Hematopoietic multipotent progenitor cell treated with erythropoietin and hydrocortisone succinate and interleukin-3 and kit ligand, for 15 days (in vitro differentiated cells): ENCODE measurements around the gene VMAC.
"Not testable (repeated sequence)": the region's sequence is repeated elsewhere in the genome, so short reads cannot be mapped to it uniquely, and the experiment has no call there.

Source experiments
- DNase-seq: peaks from one replicate; pipeline ENCODE4 v3.0.0-alpha.2; 2015; ENCODE audit warnings: low spot score

The VMAC gene, protein sequence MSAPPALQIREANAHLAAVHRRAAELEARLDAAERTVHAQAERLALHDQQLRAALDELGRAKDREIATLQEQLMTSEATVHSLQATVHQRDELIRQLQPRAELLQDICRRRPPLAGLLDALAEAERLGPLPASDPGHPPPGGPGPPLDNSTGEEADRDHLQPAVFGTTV

DNA sequence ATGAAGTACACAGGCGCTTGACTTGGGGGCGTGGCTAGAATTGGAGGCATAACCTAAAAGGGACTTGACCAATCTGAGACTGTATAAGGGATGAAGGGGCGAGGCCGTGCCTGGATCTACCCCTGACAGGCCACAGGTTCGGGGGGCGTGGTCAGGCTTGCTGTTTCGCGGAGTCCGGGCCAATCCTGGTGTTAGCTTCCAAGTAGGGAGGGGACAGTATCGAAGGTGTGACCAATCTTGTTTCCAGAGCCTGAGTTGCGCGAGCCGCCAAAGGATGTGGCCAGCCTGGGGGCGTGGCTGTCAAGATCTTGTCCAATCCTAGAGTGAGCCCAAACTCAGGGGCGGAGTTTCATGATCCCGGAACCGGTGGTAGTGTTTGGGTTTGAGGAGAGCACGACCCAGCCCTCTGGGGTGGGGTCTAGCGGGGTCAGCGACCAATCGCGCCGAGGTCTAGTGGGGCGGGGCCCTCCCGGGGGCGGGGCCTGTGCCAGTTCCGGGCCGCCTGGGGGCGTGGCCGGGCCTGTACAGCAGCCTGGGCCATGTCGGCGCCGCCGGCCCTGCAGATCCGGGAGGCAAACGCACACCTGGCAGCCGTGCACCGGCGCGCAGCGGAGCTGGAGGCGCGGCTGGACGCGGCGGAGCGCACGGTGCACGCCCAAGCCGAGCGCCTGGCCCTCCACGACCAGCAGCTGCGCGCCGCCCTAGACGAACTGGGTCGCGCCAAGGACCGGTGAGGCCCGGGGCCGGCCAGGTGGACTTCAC, at the start of gene VMAC:
Gene VMAC (plus strand): TSS at position 521 of the 762 bp plus-strand sequence. CDS start 19 bp downstream, at position 540.
- peak; percentile 100 for DNase-seq

- not testable (repeated sequence) for DNase-seq
Measured at GRCh38 chr19:5855151-5855550, 49.5 kb upstream of the VMAC start.

GRCh38 chr19:5857203-5858081, 47.2 kb upstream of the VMAC start:
- no peak for DNase-seq

DNA sequence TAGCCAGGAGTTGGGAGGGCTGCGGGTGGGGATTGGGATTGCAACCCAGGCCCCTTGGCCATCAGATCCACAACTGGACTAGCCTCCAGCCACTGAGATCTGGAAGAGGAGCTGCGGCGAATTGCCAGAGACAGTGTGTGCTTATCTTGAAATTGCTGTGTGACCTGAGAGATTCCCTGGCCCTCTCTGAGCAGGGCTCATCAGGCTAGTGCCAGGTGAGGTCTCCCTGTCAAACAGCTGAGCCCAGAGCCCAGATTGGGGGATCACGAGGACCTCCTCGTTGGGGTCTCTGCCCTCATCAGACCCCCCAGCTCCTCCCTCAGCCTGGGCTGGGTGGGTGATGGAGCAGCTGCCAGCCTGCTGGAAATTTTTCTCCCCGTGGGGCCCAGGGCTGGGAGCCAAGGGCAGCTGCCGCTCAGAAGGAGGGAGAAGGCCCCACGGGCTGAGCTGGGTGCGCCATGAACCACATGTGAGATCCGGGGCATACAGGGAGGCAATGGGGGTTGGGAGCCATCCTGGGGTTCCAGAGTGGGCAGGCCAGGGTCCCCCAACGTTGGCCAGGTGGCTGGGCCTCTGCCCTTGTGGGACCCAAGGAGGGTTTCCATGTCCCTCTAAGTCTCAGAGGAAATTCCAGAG, 41.5 kb upstream of the VMAC start:
- no peak for DNase-seq

DNA sequence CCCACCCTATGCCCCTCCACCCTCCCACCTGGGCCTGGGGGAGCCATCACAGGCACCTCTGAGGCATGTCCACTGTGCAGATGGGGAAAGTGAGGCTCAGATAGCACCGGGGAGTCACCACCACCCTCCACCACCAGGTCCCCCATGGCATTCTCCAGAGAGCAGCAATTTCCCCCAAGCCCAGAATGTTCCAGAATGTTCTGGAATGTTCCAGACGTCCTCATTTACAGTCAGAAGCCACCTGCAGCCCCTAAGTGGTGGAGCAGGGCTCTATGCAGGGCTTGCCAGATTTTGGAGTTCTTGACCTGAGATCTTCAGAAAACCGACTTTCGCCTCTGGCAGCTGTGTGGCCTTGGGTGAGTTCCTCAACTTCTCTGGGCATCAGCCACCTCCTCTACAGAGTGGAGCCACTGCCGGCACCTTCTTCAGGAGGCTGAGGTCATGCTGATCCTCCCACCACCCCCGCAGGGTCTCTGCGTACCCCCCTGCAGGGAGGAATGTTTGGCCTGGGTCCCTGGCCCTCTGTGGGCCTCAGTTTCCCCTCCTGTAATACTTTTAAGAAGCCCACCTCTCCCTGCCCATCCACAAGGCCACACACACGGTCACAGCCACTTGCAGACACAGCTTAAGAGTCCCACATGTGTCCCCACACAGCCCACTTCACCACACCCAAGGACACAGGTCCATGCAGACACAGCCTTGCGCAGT, 40.5 kb upstream of the VMAC start:
- no peak for DNase-seq

GRCh38 chr19:5864725-5865486, 39.8 kb upstream of the VMAC start:
- DNase-seq, result no peak

- DNase-seq, result no peak
Measured at GRCh38 chr19:5865772-5866171, 38.9 kb upstream of the VMAC start.

- DNase-seq, result no peak
Measured at GRCh38 chr19:5867201-5868136, 37.2 kb upstream of the VMAC start.

DNA sequence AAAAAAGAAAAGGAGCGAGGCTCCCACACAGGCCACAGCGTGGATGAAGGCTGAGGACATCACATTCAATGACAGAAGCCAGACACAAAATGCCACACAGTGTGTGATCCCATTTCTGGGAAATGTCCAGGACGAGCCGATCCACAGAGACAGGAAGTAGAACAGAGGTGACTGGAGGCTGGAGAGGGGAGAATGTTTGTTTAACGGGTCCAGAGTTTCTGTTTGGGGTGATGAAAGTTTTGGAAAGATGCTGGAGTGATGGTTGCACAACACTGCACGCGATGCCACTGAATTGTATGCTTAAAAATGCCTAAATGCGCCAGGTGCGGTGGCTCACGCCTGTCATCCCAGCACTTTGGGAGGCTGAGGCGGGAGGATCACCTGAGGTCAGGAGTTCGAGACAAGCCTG, 33.7 kb upstream of the VMAC start:
- no peak for DNase-seq

DNA sequence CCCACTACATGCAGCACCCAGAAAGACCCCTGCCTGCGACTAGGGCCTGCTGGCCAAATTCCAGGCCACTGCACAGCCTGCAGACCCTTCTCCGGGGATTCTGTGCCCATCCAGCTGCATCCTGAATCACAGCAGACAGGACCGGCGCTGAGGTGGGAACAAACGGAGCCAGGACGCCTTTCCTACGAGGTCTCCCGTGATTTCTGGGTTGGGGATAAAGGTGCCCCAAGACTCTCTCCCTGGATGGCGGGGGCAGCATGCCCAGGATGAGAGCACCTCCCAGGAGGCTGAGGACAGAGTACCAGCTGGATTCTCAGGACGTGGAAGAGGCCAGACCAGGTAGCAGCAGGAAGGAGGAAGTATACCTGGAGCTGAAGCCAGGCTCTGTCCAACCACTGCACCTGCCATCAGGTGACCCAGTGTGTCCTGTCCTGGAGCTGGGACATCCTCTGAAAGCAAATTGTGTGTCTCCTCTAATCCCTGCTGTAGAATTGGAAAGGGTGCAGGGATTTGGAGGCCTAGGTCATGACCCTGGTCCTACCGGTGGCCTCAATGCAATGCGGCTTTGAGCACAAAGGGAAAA, 31.0 kb upstream of the VMAC start:
- no peak for DNase-seq

DNA sequence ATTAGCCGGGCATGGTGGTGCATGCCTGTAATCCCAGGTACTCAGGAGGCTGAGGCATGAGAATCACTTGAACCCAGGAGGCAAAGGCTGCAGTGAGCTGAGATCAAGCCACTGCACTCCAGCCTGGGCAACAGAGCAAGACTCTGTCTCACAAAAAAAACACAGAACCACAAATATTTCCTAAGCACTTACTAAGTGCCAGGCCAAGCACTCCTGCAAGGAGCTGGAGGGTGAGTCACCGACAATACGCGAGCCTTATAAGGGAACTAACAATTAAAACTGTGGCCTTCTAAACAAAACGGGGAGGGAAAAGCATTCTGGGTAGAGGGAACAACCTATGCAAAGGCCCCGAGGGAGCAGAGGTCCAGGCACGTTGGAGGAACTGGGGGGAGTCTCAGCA, 30.2 kb upstream of the VMAC start:
- DNase-seq, result not testable (repeated sequence)

DNA sequence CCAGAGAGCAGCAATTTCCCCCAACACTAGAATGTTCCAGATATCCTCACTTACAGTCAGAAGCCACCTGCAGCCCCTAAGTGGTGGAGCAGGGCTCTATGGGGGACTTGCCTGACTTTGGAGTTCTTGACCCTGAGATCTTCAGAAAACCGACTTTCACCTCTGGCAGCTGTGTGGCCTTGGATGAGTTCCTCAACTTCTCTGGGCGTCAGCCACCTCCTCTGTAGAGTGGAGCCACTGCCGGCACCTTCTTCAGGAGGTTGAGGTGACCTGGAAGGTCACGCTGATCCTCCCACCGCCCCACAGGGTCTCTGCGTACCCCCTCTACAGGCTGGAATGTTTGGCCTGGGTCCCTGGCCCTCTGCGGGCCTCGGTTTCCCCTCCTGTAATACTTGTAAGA, 27.2 kb upstream of the VMAC start:
- no peak for DNase-seq

- no peak for DNase-seq
Measured at GRCh38 chr19:5877882-5878281, 26.8 kb upstream of the VMAC start.

GRCh38 chr19:5880196-5880595, 24.5 kb upstream of the VMAC start:
- DNase-seq, result no peak

GRCh38 chr19:5880604-5881078, 24.0 kb upstream of the VMAC start:
- DNase-seq, result no peak

DNA sequence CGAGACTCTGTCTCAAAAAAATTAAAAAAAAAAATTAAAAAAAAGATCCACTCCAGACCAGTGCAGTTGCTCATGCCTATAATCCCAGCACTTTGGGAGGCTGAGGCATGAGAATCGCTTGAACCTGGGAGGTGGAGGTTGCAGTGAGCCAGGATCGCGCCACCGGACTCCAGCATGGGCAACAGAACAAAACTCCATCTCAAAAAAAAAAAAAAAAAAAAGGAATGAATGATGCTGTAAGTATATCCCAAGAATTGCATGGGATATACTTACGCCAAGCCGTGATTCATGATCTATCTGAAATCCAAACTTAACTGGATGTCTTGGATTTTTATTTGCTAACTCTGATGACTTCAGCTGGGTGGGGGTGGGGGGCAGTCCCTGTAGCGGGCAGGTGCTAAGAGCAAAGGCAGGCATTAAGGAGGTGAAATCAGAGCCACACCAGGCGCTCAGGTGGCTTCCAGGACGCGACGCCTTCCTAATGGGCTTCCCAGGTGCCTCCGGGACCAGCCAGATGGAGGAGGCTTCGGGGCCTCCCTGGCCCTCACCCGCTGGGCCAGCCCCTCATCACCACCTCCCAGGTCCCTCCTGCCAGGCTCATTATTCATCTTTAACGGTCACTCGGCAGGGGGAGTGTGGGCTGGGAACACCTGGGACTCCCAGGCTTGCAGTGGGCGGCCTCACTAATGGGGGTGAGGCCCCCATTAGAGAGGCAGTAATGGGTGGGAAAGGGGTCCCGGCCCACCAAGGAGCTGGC, 23.0 kb upstream of the VMAC start:
- DNase-seq, result no peak

- no peak for DNase-seq
Measured at GRCh38 chr19:5882421-5882968, 22.2 kb upstream of the VMAC start.
